Duodenal mucosa (tissue), 2 donors: ENCODE results near the gene HTR1D.

Experiments used
- H3K27ac ChIP-seq: one replicate; pipeline ENCODE4 v1.7.0; 2013; ENCODE audit warnings: low read depth, low read length
- H3K27me3 ChIP-seq, 2 donors: one replicate each; pipeline ENCODE4 v1.7.0; 2013; ENCODE audit warnings: low read length in 2 of 2, control low read depth in 1 of 2; ENCODE audit not compliant: insufficient read depth in 2 of 2, control insufficient read depth in 1 of 2
- H3K36me3 ChIP-seq, 2 donors: one replicate each; pipeline ENCODE4 v1.7.0; 2013; ENCODE audit warnings: low read length in 2 of 2, control low read depth in 1 of 2; ENCODE audit not compliant: insufficient read depth in 2 of 2, control insufficient read depth in 1 of 2
- H3K4me1 ChIP-seq, 2 donors: one replicate each; pipeline ENCODE4 v1.7.0; 2013; ENCODE audit warnings: low read length in 2 of 2, control low read depth in 1 of 2; ENCODE audit not compliant: insufficient read depth in 2 of 2, control insufficient read depth in 1 of 2
- H3K4me3 ChIP-seq, 2 donors: one replicate each; pipeline ENCODE4 v1.7.0; 2013; ENCODE audit warnings: low read length in 2 of 2, low read depth in 1 of 2
- H3K9ac ChIP-seq, 2 donors: one replicate each; pipeline ENCODE4 v1.7.0; 2013; ENCODE audit warnings: low read length in 2 of 2, low read depth in 1 of 2
- H3K9me3 ChIP-seq, 2 donors: one replicate each; pipeline ENCODE4 v1.7.0; 2013; ENCODE audit warnings: low read length in 2 of 2, control low read depth in 1 of 2; ENCODE audit not compliant: control insufficient read depth in 1 of 2

Gene HTR1D

DNA sequence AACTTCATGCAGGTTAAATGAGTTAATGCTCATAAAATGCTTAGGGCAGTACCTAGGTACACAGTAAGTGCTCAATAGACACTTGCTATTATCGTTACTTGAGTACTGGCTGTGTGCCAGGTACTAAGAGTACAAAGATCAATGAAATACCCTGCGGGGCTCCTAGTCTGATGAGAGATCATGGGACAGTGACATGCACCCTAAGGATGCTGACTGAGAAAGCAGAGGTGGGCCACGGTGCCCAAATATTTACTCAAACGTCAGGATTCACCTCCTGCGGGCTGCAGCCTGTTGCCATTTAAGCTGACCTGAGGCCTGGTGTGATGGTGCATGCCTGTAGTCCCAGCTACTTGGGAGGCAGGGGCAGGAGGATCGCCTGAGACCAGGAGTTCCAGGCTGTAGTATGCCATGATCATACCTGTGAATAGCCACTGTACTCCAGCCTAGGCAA, 28.8 kb downstream of the HTR1D start:
- Histone ChIP-seq H3K9me3 (no peaks in the 10 kb centered on the region), H3K9ac (no peak overlapping the region), H3K27me3 (no peaks in the 10 kb centered on the region), H3K27ac (no peak overlapping the region), H3K4me1 (peaks cover 19 to 29% of the 10 kb centered on the region in 2 donors), H3K4me3 (no peak overlapping the region), H3K36me3 (peaks cover 0 to under 1% of the 10 kb centered on the region in 2 donors)

DNA sequence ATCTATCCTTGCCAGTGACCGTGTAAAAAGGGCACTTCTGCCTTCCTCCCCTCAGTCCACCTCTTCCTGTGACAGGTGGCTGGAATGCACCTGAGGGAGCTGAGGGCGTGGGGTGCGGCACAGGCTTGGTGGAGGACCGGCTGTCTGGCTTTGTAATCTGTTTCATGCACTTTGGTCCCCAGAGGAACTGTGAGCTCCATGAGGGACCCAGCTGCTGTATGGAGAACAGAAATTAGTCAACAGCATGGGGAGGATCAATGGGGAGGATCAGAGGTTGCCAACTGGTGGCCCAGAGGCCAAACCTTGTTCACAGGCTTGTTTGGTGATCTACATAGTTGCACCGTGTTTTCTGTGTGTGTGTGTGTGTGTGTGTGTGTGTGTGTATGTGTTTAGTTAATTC, 29.7 kb downstream of the HTR1D start:
- Histone ChIP-seq H3K4me1 (peaks cover 19 to 29% of the 10 kb centered on the region in 2 donors), H3K27ac (peak overlapping the region; percentile 2), H3K27me3 (no peaks in the 10 kb centered on the region), H3K9me3 (no peaks in the 10 kb centered on the region), H3K36me3 (no peaks in the 10 kb centered on the region), H3K9ac (no peak overlapping the region), H3K4me3 (peak overlapping the region in 1 of 2 donors; percentile 16)

DNA sequence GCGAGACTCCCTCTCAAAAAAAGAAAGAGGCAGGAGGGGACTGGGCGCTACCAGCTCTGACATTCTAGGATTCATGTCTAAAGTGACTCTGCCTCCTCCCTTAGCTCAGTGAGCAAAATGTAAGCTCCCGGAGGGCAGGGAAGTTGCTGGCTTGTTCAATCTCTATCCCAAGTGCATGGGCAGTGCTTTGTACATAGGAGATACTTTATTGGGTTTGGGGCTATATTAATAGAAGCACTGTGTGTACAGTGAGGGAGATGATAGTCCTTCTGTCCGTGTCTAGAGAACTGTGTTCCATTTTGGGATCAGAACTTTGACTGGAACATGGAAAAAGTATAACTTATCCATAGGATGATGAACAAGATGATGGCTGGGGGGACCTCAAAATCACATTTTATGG, 31.9 kb downstream of the HTR1D start:
- H3K27ac ChIP-seq: no peak overlapping the region
- no peaks in the 10 kb centered on the region for H3K9me3 ChIP-seq
- peaks cover 19 to 29% of the 10 kb centered on the region in 2 donors for H3K4me1 ChIP-seq
- H3K4me3 ChIP-seq: no peak overlapping the region
- H3K27me3 ChIP-seq: no peaks in the 10 kb centered on the region
- no peaks in the 10 kb centered on the region for H3K36me3 ChIP-seq
- H3K9ac ChIP-seq: no peak overlapping the region

DNA sequence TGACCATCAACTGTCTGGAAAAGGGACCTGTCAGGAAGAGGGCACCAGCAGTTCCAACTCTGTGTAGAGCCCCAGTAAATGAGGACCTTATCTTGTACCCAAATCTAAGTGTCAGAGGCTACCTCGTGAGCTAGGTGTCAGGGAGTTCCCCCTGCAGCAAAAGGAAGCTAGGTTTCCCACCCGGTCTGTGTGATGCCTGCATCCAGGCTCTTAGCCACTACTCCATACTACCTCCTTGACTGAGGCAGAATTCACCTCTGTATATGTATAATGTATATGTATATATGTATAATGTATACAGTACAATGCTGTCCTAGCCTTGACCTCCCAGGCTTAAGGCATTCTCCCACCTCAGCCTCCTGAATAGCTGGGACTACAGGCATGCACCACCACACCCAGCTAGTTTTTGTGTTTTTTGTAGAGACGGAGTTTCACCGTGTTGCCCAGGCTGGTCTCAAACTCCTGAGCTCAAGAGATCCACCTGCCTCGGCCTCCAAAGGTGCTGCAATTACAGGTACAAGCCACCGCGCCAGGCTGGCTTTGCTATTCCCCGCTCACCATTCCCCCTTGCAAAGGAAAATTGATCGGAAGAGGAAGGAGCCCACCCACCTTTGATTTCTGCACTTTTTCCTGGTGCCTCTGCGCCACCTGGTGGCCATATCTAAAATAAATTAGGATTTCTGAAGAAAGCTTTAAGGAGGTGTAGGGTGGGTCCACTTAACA, 32.9 kb downstream of the HTR1D start:
- Histone ChIP-seq H3K27me3 (no peaks in the 10 kb centered on the region), H3K27ac (no peak overlapping the region), H3K36me3 (no peaks in the 10 kb centered on the region), H3K4me3 (peak overlapping the region; percentile 50 to 66), H3K9me3 (no peaks in the 10 kb centered on the region), H3K9ac (peak overlapping the region; percentile 26 to 41), H3K4me1 (peaks cover 19 to 29% of the 10 kb centered on the region in 2 donors)

DNA sequence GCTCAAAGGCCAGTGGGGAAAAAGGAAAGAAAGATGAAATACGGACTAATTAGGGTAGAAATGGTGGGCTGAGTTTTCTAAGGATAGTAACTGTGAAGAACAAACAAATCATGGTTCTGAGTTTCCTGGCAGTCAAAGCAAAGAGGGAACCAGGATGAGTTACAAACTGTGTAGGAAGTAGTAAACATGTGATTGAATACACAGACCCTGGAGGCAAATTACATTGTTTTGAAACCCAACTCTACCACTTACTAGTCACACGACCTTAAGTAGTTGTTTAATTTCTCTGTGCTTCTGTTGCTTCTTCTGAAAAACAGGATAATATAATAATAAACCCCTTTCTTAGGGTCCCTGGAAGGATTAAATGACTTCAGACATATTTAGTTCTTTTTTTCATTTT, 37.4 kb downstream of the HTR1D start:
- Histone ChIP-seq H3K9me3 (no peaks in the 10 kb centered on the region), H3K4me1 (peaks cover 28 to 36% of the 10 kb centered on the region in 2 donors), H3K4me3 (no peak overlapping the region), H3K36me3 (no peaks in the 10 kb centered on the region), H3K27me3 (no peaks in the 10 kb centered on the region), H3K9ac (no peak overlapping the region), H3K27ac (no peak overlapping the region)

DNA sequence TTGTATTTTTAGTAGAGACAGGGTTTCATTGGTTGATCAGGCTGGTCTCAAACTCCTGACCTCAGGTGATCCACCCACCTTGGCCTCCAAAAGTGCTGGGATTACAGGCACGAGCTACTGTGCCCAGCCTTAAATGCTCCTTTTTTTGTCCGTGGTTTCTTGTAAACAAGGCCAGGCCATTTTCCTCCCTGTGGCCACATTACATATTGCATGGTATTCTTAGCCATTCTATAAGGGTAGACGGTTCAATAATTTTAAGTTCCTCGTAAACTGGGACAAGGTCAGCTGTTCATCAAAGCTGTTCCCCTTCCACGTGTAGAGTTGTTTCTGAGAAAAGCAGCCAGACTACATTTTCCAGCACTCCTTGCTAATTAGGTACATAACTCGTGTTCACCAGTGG, 38.4 kb downstream of the HTR1D start:
- H3K36me3 ChIP-seq: no peaks in the 10 kb centered on the region
- H3K4me1 ChIP-seq: peaks cover 27 to 29% of the 10 kb centered on the region in 2 donors
- no peak overlapping the region for H3K9ac ChIP-seq
- H3K4me3 ChIP-seq: no peak overlapping the region
- no peaks in the 10 kb centered on the region for H3K9me3 ChIP-seq
- no peaks in the 10 kb centered on the region for H3K27me3 ChIP-seq
- no peak overlapping the region for H3K27ac ChIP-seq

DNA sequence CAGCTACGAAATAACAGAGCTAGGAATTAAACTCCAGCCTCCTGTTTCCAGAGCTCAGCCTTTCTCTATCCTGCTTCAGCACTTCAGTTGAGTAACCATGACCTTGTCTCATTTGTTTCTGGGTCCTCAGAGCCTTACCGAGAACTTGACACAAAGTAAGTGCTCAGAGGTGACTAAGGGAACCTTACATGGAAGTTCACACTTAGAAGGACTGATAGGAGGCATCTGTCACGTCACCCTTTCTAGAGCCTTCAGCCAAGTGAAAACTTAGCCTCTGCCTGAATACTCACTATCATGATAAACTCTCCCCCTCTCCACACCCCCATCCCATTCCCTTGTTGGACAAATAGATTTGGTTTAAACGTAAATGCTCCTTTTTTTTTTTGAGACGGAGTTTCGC, 38.9 kb downstream of the HTR1D start:
- Histone ChIP-seq H3K4me3 (peak overlapping the region in 1 of 2 donors; percentile 62), H3K4me1 (peaks cover 27% of the 10 kb centered on the region in 2 donors), H3K27ac (no peak overlapping the region), H3K9ac (no peak overlapping the region), H3K9me3 (no peaks in the 10 kb centered on the region), H3K36me3 (no peaks in the 10 kb centered on the region), H3K27me3 (no peaks in the 10 kb centered on the region)

DNA sequence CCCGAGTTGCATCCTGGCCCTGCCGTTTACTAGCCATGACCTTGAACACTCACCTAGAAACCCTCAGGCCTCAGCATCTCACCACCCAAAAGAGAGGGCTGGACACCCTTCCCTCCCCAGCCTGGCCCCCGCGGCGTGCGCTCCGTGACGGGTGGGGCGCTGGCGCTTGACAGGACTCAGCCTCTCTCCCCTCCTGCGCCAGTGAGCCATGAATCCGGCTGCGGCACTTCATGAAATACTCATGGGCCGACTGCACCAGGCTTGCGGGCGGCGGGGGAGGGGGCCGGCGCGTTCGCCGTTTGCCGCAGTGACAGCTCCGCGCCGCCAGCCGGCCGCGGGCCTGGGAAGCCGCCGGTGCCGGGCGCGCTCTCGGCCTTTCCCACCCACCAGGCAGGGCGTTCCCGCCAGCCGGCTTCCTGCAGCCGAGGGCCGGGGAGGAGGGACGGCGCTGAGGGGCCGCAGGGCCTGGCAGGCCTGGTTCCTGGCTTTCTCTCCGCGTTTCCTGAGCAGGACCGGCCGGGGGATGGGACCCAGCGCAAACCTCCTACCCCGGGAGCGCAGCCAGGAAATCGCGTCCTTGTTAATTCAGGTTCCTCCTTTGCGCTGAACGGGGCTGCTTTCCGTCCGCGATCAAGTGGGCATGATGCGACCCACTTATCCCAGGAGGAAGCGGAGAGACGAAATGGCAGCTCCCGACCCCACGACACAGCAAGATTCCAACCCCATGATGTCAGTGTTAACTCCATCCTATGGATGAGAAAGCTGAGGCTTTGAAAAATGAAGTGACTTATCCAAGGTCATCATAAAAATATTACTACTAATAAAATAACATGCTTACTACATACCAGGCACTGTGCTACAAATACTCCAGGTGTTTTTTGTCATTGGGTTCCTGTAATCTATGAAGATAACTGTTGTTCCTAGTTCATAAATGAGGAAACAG, 39.6 kb downstream of the HTR1D start:
- peak overlapping the region; percentile 57 for H3K27ac ChIP-seq
- peak overlapping the region; percentile 59 to 85 for H3K9ac ChIP-seq
- no peaks in the 10 kb centered on the region for H3K36me3 ChIP-seq

DNA sequence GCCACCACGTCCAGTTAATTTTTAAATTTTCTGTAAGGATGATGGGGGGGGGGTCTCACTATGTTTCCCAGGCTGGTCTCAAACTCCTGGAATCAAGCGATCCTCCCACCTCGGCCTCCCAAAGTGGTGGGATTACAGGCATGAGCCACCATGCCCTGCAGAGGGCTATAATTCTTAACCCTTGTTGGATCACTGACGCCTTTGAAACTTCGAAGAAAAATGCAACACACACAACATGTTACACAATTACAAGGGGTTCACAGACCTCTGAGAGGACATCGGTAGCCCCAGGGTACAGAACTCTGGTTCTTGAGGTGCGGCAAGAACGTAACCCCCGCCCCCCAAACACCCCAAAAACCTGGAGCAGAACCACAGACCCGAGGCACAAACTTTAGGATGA, 40.3 kb downstream of the HTR1D start:
- Histone ChIP-seq H3K4me1 (peaks cover 27% of the 10 kb centered on the region in 2 donors), H3K9ac (peak overlapping the region; percentile 59 to 85), H3K4me3 (peak overlapping the region; percentile 62 to 82), H3K36me3 (no peaks in the 10 kb centered on the region), H3K27me3 (no peaks in the 10 kb centered on the region), H3K9me3 (no peaks in the 10 kb centered on the region), H3K27ac (peak overlapping the region; percentile 57)

More for the DNA sequence above, 39.6 kb downstream of the HTR1D start:
- Histone ChIP-seq H3K9me3 (no peaks in the 10 kb centered on the region), H3K4me1 (peaks cover 27% of the 10 kb centered on the region in 2 donors), H3K4me3 (peak overlapping the region; percentile 62 to 82), H3K27me3 (no peaks in the 10 kb centered on the region)
